Loucy (cell line): ENCODE measurements around the gene CPED1.

ENCODE experiments used
- H2AFZ ChIP-seq: fragments of 200-600 bp; sonication (generic); 2 replicates; pipeline ENCODE4 v1.6.0; 2016; ENCODE audit warnings: antibody characterized with exemption, mild to moderate bottlenecking, low read length, moderate library complexity
- H3F3A ChIP-seq: fragments of 200-600 bp; 2 replicates; pipeline ENCODE4 v1.6.0; 2016; ENCODE audit warnings: antibody characterized with exemption, low read depth, mild to moderate bottlenecking
- H3K27me3 ChIP-seq: fragments of 200-600 bp; sonication (generic); 2 replicates; pipeline ENCODE4 v1.6.1; 2014; ENCODE audit warnings: low read length, mild to moderate bottlenecking; ENCODE audit not compliant: insufficient read depth, poor library complexity, severe bottlenecking
- H3K36me3 ChIP-seq: fragments of 200-600 bp; sonication (generic); 2 replicates; pipeline ENCODE4 v1.6.1; 2016; ENCODE audit warnings: low read length; ENCODE audit not compliant: insufficient read depth
- H3K4me1 ChIP-seq: fragments of 200-600 bp; sonication (generic); 2 replicates; pipeline ENCODE4 v1.5.1; 2014; ENCODE audit warnings: low read length, mild to moderate bottlenecking; ENCODE audit not compliant: insufficient read depth, poor library complexity, severe bottlenecking
- H3K4me2 ChIP-seq: fragments of 200-600 bp; sonication (generic); 2 replicates; pipeline ENCODE4 v1.6.0; 2014; ENCODE audit warnings: antibody characterized with exemption, low read length, low read depth, mild to moderate bottlenecking; ENCODE audit not compliant: poor library complexity, severe bottlenecking
- H3K4me3 ChIP-seq: fragments of 200-600 bp; sonication (generic); 2 replicates; pipeline ENCODE4 v1.5.1; 2014; ENCODE audit warnings: low read length, mild to moderate bottlenecking, mixed read lengths; ENCODE audit not compliant: poor library complexity, severe bottlenecking
- H3K79me2 ChIP-seq: fragments of 200-600 bp; sonication (generic); 2 replicates; pipeline ENCODE4 v1.6.1; 2014; ENCODE audit warnings: low read length; ENCODE audit not compliant: insufficient read depth
- H3K9ac ChIP-seq: fragments of 200-600 bp; sonication (generic); 2 replicates; pipeline ENCODE4 v1.6.0; 2014; ENCODE audit warnings: mild to moderate bottlenecking, low read depth, low read length, moderate library complexity; ENCODE audit not compliant: poor library complexity, severe bottlenecking
- H3K9me2 ChIP-seq: fragments of 200-600 bp; sonication (generic); replicated peaks from 2 replicates; pipeline ENCODE4 v1.6.1; 2016; ENCODE audit warnings: low read depth, low read length, mixed read lengths
- H3K9me3 ChIP-seq: fragments of 200-600 bp; sonication (generic); 2 replicates; pipeline ENCODE4 v1.6.1; 2014; ENCODE audit warnings: mild to moderate bottlenecking, antibody characterized with exemption, low read length, low read depth; ENCODE audit not compliant: insufficient read depth
- H4K20me1 ChIP-seq: fragments of 200-600 bp; sonication (generic); 2 replicates; pipeline ENCODE4 v1.6.0; 2014; ENCODE audit warnings: antibody characterized with exemption, low read length, mild to moderate bottlenecking; ENCODE audit not compliant: insufficient read depth, poor library complexity, severe bottlenecking
- EZH2phosphoT487 ChIP-seq: fragments of 200-600 bp; IDR thresholded peaks from 2 replicates; pipeline ENCODE4 v1.6.1; 2018; ENCODE audit warnings: antibody characterized with exemption, mild to moderate bottlenecking, moderate library complexity, borderline replicate concordance
- TF ChIP-seq, protein P1 (sequence below): fragments of 200-600 bp; sonication (generic); conservative IDR thresholded peaks from 2 replicates; pipeline ENCODE4 v1.5.1; 2014; ENCODE audit warnings: mild to moderate bottlenecking, antibody characterized with exemption, low read length

CPED1 gene

DNA sequence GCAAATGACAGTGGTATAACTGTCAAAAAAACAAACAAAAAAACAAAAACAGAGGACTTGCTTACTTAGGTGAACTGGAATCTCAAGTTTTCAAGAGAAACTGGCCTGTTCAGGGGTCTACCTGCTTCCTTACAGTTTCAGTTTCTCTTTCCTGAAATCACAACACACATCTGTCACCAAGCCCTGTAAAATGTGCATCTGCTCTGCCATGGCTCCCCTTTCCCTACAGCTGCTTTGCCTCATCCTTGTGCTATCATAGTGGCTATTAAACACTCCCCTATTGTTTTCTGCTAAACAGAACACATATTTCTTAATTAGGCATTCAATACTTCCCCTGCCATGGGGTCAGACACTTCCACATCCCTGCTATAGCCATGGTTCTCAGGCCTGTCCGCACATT is 37.6 kb downstream of the CPED1 start:
- H3F3A ChIP-seq: no peaks in the 10 kb centered on the region
- no peaks in the 10 kb centered on the region for H3K9me3 ChIP-seq
- H3K4me3 ChIP-seq: no peak overlapping the region
- no peak overlapping the region for H3K9ac ChIP-seq
- no peak overlapping the region for H2AFZ ChIP-seq
- TF ChIP-seq EZH2phosphoT487: no peak
- H3K36me3 ChIP-seq: no peaks in the 10 kb centered on the region
- H3K4me1 ChIP-seq: no peaks in the 10 kb centered on the region
- H3K79me2 ChIP-seq: no peaks in the 10 kb centered on the region
- H4K20me1 ChIP-seq: no peaks in the 10 kb centered on the region
- H3K27me3 ChIP-seq: no peaks in the 10 kb centered on the region
- H3K4me2 ChIP-seq: no peak overlapping the region
- H3K9me2 ChIP-seq: no peaks in the 10 kb centered on the region

DNA sequence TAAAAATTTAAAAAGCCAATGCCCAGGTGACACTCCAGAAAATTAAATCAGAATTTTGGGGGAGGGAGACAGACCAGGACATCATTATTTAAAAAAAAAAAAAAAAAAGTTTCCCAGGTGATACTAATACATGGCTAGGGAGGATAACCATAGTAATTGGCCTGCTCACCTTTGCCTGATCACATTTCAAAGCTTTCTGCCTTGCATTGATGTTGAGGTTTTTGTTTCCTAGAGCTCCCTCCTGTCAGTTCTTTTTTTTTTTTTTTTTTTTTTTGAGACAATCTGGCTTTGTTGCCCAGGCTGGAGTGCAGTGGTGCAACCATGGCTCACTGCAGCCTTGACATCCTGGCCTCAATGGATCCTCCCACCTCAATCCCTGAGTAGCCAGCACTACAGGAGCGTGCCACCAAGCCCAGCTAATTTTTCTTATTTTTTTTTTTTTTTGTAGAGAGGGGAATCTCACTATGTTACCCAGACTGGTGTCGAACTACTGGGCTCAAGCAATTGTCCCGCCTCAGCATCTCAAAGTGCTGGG is 38.1 kb downstream of the CPED1 start:
- H3K9me2 ChIP-seq: no peaks in the 10 kb centered on the region
- TF ChIP-seq, protein P1, sequence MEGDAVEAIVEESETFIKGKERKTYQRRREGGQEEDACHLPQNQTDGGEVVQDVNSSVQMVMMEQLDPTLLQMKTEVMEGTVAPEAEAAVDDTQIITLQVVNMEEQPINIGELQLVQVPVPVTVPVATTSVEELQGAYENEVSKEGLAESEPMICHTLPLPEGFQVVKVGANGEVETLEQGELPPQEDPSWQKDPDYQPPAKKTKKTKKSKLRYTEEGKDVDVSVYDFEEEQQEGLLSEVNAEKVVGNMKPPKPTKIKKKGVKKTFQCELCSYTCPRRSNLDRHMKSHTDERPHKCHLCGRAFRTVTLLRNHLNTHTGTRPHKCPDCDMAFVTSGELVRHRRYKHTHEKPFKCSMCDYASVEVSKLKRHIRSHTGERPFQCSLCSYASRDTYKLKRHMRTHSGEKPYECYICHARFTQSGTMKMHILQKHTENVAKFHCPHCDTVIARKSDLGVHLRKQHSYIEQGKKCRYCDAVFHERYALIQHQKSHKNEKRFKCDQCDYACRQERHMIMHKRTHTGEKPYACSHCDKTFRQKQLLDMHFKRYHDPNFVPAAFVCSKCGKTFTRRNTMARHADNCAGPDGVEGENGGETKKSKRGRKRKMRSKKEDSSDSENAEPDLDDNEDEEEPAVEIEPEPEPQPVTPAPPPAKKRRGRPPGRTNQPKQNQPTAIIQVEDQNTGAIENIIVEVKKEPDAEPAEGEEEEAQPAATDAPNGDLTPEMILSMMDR: no peak
- no peak for TF ChIP-seq EZH2phosphoT487

DNA sequence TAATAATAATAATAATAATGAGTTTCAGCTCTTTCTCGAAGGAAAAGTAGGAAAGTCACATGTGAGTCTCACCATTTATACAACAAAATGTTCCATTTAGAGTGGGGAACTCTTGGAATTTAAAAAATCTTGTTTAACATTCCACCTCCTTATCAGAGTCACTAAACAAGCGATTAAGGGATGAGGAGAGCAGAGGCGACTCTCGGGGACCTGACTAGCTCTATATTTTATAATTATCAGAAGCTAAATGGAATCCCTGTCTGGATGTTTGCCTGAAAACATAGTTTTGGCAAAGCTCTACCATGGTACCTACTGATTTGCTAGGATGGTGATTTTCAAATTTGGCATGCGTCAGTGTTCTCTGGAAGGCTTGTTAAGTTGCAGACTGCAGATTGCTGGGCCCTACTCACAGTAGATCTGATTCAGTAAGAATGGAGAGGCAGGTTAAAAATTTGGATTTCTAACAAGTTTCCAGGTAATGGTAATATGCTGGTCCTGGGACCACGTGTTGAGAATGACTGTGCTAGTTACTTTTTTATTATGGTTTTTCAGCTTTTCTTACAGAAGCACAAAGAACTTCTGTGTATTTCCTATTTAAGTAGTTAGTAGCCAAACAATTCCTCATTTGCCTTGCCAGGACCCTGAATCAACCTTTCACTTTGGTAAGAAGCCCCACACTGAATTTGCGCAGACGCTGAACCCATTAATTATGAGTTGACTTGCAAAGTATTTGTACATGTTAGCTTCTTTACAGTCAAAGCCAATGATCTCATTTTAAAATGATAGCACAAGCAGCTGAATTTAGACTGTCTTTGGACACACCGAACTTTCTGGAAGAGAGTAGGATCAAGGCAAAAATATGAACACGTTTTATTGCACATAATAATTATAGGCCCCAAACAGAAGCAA is 39.5 kb downstream of the CPED1 start:
- Histone ChIP-seq H3K9ac (no peak overlapping the region), H3K9me2 (no peaks in the 10 kb centered on the region), H4K20me1 (no peaks in the 10 kb centered on the region), H3K27me3 (no peaks in the 10 kb centered on the region), H3K9me3 (no peaks in the 10 kb centered on the region), H3K79me2 (no peaks in the 10 kb centered on the region), H3K4me2 (no peak overlapping the region), H3F3A (no peaks in the 10 kb centered on the region), H2AFZ (no peak overlapping the region), H3K4me3 (no peak overlapping the region), H3K36me3 (no peaks in the 10 kb centered on the region), H3K4me1 (no peaks in the 10 kb centered on the region)
- no peak for TF ChIP-seq EZH2phosphoT487
- TF ChIP-seq, protein P1: no peak

More for the DNA sequence above, 38.1 kb downstream of the CPED1 start:
- H3K4me3 ChIP-seq: no peak overlapping the region
- H4K20me1 ChIP-seq: no peaks in the 10 kb centered on the region
- no peaks in the 10 kb centered on the region for H3F3A ChIP-seq
- H3K9ac ChIP-seq: no peak overlapping the region
- H3K9me3 ChIP-seq: no peaks in the 10 kb centered on the region
- no peak overlapping the region for H2AFZ ChIP-seq
- H3K79me2 ChIP-seq: no peaks in the 10 kb centered on the region
- no peaks in the 10 kb centered on the region for H3K4me1 ChIP-seq
- H3K4me2 ChIP-seq: no peak overlapping the region
- H3K36me3 ChIP-seq: no peaks in the 10 kb centered on the region
- no peaks in the 10 kb centered on the region for H3K27me3 ChIP-seq
